ENCODE measurements around the gene FAM120A.

DNA sequence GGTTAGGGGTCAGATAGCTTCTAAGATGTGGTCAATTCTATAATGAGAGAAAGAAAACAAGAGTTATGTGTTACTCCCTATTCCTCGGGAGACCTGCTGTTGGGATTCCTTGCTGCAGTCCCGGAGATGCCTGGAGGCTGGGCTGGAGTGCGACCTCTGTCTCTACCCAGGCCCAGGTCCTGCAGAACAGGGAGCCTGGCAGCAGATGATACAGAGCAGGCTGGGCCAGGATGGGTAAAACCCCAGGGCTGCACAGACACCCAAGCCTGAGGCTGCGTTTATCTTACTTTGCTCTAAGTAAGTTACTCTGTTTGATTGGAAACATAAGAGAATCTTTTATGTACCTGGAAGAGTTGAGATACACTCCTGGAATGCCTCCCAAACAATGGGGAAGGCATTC, 28.8 kb downstream of the FAM120A start:
- no peak for TF ChIP-seq TAF1 (IDR thresholded peaks at IDR 0.05; ENCODE audit: borderline replicate concordance, insufficient read depth, low read length)
- TF ChIP-seq POLR2AphosphoS5 (IDR thresholded peaks at IDR 0.05; ENCODE audit: low read depth, low read length) = no peak
- TF ChIP-seq, protein P1, sequence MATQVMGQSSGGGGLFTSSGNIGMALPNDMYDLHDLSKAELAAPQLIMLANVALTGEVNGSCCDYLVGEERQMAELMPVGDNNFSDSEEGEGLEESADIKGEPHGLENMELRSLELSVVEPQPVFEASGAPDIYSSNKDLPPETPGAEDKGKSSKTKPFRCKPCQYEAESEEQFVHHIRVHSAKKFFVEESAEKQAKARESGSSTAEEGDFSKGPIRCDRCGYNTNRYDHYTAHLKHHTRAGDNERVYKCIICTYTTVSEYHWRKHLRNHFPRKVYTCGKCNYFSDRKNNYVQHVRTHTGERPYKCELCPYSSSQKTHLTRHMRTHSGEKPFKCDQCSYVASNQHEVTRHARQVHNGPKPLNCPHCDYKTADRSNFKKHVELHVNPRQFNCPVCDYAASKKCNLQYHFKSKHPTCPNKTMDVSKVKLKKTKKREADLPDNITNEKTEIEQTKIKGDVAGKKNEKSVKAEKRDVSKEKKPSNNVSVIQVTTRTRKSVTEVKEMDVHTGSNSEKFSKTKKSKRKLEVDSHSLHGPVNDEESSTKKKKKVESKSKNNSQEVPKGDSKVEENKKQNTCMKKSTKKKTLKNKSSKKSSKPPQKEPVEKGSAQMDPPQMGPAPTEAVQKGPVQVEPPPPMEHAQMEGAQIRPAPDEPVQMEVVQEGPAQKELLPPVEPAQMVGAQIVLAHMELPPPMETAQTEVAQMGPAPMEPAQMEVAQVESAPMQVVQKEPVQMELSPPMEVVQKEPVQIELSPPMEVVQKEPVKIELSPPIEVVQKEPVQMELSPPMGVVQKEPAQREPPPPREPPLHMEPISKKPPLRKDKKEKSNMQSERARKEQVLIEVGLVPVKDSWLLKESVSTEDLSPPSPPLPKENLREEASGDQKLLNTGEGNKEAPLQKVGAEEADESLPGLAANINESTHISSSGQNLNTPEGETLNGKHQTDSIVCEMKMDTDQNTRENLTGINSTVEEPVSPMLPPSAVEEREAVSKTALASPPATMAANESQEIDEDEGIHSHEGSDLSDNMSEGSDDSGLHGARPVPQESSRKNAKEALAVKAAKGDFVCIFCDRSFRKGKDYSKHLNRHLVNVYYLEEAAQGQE (IDR thresholded peaks at IDR 0.05; ENCODE audit: insufficient read depth in 1 of 2, low read depth in 2 of 2, low read length in 2 of 2) = no peak

Measured in PFSK-1 (cell line).